ENCODE measurements around the gene FNIP1.

Gene FNIP1

DNA sequence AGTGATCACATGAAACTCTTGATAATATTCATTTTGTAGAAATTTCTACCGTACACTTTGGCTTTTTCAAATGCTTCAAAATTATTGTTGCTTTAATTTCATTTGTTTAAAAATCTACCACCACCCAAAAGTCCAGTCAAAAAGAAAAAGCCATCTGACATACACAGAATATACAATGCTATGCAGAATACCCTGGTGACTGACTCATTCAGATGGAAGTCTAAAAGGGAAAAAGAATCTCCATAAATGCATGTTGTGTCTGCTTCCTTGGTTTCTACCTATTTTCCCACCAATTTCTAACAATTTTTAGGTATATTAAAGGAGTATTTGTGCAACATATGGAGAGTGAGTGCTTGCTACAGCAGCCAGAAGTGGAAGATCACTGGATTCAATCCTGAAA lies 152.4 kb downstream of the FNIP1 start:
- TF ChIP-seq, protein P1, sequence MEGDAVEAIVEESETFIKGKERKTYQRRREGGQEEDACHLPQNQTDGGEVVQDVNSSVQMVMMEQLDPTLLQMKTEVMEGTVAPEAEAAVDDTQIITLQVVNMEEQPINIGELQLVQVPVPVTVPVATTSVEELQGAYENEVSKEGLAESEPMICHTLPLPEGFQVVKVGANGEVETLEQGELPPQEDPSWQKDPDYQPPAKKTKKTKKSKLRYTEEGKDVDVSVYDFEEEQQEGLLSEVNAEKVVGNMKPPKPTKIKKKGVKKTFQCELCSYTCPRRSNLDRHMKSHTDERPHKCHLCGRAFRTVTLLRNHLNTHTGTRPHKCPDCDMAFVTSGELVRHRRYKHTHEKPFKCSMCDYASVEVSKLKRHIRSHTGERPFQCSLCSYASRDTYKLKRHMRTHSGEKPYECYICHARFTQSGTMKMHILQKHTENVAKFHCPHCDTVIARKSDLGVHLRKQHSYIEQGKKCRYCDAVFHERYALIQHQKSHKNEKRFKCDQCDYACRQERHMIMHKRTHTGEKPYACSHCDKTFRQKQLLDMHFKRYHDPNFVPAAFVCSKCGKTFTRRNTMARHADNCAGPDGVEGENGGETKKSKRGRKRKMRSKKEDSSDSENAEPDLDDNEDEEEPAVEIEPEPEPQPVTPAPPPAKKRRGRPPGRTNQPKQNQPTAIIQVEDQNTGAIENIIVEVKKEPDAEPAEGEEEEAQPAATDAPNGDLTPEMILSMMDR (IDR thresholded peaks at IDR 0.05): no peak
- no peak overlapping the region for H3K4me3 Mint-ChIP-seq
- no peak overlapping the region for H3K27ac Mint-ChIP-seq
- no peaks in the 10 kb centered on the region for H3K27me3 Mint-ChIP-seq (ENCODE audit: low read depth, poor library complexity)
- no peaks in the 10 kb centered on the region for H3K4me1 Mint-ChIP-seq
- no peak for DNase-seq
- H3K36me3 Mint-ChIP-seq (ENCODE audit: low read depth): peaks cover 19% of the 10 kb centered on the region
- H3K9me3 Mint-ChIP-seq: no peaks in the 10 kb centered on the region

DNA sequence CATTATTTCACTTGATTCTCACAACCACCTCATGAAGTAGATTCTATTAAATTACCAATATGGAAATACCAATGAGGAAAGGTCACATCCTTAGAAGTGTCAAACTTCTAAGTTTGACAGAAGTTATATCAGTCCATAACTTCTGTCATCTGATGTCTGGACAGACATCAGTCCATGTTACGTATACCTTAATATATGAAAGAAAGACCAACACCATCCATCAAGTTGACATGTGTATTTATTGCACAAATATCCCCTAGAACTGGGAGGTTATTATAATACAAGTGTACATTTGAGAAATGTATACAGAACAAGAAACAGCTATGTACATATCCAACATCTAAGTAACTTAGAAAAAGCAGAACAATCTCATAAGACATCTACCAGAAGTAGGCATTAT lies 155.3 kb downstream of the FNIP1 start:
- DNase-seq: no peak
- H3K4me1 Mint-ChIP-seq: peaks cover 2% of the 10 kb centered on the region
- H3K27ac Mint-ChIP-seq: no peak overlapping the region
- H3K27me3 Mint-ChIP-seq (ENCODE audit: low read depth, poor library complexity): no peaks in the 10 kb centered on the region
- TF ChIP-seq, protein P1 (IDR thresholded peaks at IDR 0.05): no peak
- H3K9me3 Mint-ChIP-seq: no peaks in the 10 kb centered on the region
- H3K4me3 Mint-ChIP-seq: no peak overlapping the region
- H3K36me3 Mint-ChIP-seq (ENCODE audit: low read depth): peaks cover 19% of the 10 kb centered on the region

DNA sequence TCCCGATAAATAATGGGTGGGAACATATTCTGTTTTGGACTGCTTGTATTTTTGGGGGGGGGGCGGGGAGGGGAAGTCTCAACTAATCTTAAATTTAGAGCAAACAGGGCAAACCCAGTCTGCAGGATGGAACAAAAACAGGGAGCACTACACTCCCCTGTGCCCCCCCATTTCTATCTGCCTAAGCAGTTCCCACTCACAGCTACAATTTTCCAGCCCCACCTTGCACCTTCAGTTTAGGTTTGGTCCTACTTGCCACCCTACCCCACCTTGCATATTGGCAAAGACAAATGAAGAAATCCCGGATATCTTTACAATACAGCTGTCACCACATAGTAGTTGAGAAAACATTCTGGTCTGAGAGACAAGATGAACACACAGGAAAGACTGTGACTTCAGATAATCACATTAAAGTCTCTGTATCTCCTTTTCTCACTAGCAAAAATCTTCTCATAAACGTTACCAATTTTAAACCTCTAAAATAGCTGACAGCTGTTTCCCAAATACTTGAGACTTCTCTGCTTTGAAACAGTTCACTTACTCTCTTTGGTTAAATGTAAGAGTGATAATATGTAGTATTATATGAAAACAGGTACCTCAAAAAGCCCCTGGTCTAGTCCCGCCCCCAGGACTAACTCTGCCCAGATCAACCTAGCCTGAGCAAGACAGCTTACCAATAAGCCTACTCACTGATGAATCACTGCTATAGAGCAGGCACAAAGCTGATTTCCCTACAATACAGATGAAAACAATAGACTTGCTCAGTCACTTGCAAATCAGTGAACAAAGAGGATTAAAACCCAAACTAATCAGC lies 156.6 kb downstream of the FNIP1 start:
- Mint-ChIP-seq H3K27me3 (ENCODE audit: low read depth, poor library complexity) (no peaks in the 10 kb centered on the region), H3K4me1 (peaks cover 8% of the 10 kb centered on the region), H3K4me3 (no peak overlapping the region), H3K27ac (peak overlapping the region; percentile 64), H3K9me3 (no peaks in the 10 kb centered on the region), H3K36me3 (ENCODE audit: low read depth) (peaks cover 16% of the 10 kb centered on the region)
- TF ChIP-seq, protein P1 (IDR thresholded peaks at IDR 0.05): no peak
- DNase-seq: no peak

DNA sequence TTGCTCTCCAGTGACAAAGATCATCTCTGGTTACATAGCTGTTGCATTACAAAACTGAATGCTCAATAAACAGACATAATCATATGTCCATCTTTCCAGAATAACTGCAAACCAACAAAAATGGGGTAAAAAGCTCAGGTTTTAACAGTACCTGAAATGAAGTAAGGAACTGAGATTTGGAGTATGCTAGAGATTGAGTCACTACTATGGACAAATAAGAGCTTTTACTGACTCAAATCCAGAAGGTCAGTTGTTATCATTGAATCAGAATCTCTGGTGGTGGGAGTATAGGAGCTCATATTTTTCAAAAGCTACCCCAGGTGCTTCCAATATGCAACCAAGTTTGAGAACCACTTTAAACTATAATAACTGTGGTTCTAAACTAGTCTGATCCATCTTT lies 157.7 kb downstream of the FNIP1 start:
- H3K27ac Mint-ChIP-seq: no peak overlapping the region

DNA sequence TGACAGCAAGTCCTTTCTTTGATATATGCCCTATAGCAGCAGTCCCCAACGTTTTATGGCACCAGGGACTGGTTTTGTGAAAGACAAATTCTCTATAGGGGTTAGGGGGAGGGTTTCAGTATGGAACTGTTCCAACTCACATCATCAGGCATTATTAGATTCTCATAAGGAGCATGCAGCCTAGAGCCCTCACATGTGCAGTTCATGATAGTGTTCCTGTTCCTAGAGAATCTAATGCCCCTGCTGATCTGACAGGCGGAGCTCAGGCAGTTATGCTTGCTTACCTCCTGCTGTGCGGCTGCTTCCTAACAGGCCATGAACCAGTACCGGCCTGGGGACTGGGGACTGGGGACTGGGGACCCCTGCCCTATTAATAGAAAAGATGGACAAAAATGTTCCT lies 159.1 kb downstream of the FNIP1 start:
- Mint-ChIP-seq H3K27me3 (ENCODE audit: low read depth, poor library complexity) (no peaks in the 10 kb centered on the region), H3K4me3 (no peak overlapping the region)

More for the DNA sequence above, 157.7 kb downstream of the FNIP1 start:
- peaks cover 5% of the 10 kb centered on the region for H3K36me3 Mint-ChIP-seq (ENCODE audit: low read depth)
- H3K27me3 Mint-ChIP-seq (ENCODE audit: low read depth, poor library complexity): no peaks in the 10 kb centered on the region
- H3K4me3 Mint-ChIP-seq: no peak overlapping the region
- no peak for DNase-seq
- peaks cover 13% of the 10 kb centered on the region for H3K4me1 Mint-ChIP-seq
- TF ChIP-seq, protein P1 (IDR thresholded peaks at IDR 0.05): no peak
- H3K9me3 Mint-ChIP-seq: no peaks in the 10 kb centered on the region

More for the DNA sequence above, 159.1 kb downstream of the FNIP1 start:
- no peak for DNase-seq
- Mint-ChIP-seq H3K36me3 (ENCODE audit: low read depth) (peaks cover 4% of the 10 kb centered on the region), H3K9me3 (no peaks in the 10 kb centered on the region), H3K4me1 (peaks cover 18% of the 10 kb centered on the region), H3K27ac (no peak overlapping the region)
- TF ChIP-seq, protein P1 (IDR thresholded peaks at IDR 0.05): no peak
